Right lobe of liver (tissue), 4 donors: ENCODE measurements around the gene G2E3.

ENCODE experiments used
- CTCF ChIP-seq, 4 donors: fragments of 200-600 bp in 3 of 4; fragments of 450-650 bp in 1 of 4; IDR thresholded peaks; one replicate each; pipeline versions ENCODE4 v1.5.1 to v1.8.0; 2016 to 2022; ENCODE audit warnings: antibody characterized with exemption in 4 of 4, mild to moderate bottlenecking in 2 of 4
- POLR2A ChIP-seq: fragments of 450-650 bp; IDR thresholded peaks from one replicate; pipeline ENCODE4 v1.6.1; 2017; ENCODE audit warnings: antibody characterized with exemption, mild to moderate bottlenecking
- donor health status: DM: no; HTN: no; CAD: no.
- donor health status: DM: no; HTN: no; CAD: no.
- donor health status: DM: no; HTN: yes; CAD: no.

- TF ChIP-seq CTCF (IDR thresholded peaks at IDR 0.05) = no peak
- no peak for TF ChIP-seq POLR2A
Observed at GRCh38 chr14:30632730-30633129, 73.8 kb downstream of the G2E3 start.
